GM19468 (cell line): ENCODE measurements around the gene ZBTB1.
A peak's percentile ranks its signal among the peaks of the same experiment; 100 is the strongest.
"Not testable (repeated sequence)": the region's sequence is repeated elsewhere in the genome, so short reads cannot be mapped to it uniquely, and the experiment has no call there.

Experiments
- ATAC-seq: cut with Tn5 transposase; IDR thresholded peaks from one replicate; pipeline ENCODE4 v1.9.1; 2021; ENCODE audit warnings: mild to moderate bottlenecking, moderate library complexity, moderate number of reproducible peaks; ENCODE audit not compliant: unreplicated experiment; ENCODE audit errors: extremely low read depth

Gene ZBTB1

GRCh38 chr14:64495252-64495651, 9.3 kb upstream of the ZBTB1 start:
- ATAC-seq: no peak

GRCh38 chr14:64496764-64497163, 7.8 kb upstream of the ZBTB1 start:
- ATAC-seq: no peak

- no peak for ATAC-seq
Measured at GRCh38 chr14:64500088-64500487, 4.5 kb upstream of the ZBTB1 start.

- no peak for ATAC-seq
Measured at GRCh38 chr14:64501411-64502171, 3.0 kb upstream of the ZBTB1 start.

- ATAC-seq: no peak
Measured at GRCh38 chr14:64502456-64502855, 2.1 kb upstream of the ZBTB1 start.

- ATAC-seq: no peak
Measured at GRCh38 chr14:64502887-64503433, 1.6 kb upstream of the ZBTB1 start.

GRCh38 chr14:64503434-64504309, 898 bp upstream of the ZBTB1 start, which contains the start of gene ZBTB25:
ZBTB25 (minus strand) TSS chr14:64503838; CDS start chr14:64490533, 13,305 bp downstream.
- ATAC-seq: peak; percentile 56

- no peak for ATAC-seq
Measured at GRCh38 chr14:64504897-64505794, 576 bp downstream of the ZBTB1 start.

- ATAC-seq: no peak
Measured at GRCh38 chr14:64506721-64507120, 2.2 kb downstream of the ZBTB1 start.

- ATAC-seq: no peak
Measured at GRCh38 chr14:64507376-64508156, 3.0 kb downstream of the ZBTB1 start.

GRCh38 chr14:64508215-64508776, 3.7 kb downstream of the ZBTB1 start:
- ATAC-seq: no peak

- ATAC-seq: no peak
Measured at GRCh38 chr14:64509036-64509435, 4.5 kb downstream of the ZBTB1 start.

GRCh38 chr14:64510825-64511671, 6.5 kb downstream of the ZBTB1 start:
- ATAC-seq: no peak

- ATAC-seq: no peak
Measured at GRCh38 chr14:64513271-64513670, 8.7 kb downstream of the ZBTB1 start.

- ATAC-seq: no peak
Measured at GRCh38 chr14:64515053-64515452, 10.5 kb downstream of the ZBTB1 start.

GRCh38 chr14:64516969-64517368, 12.4 kb downstream of the ZBTB1 start:
- ATAC-seq: no peak

- not testable (repeated sequence) for ATAC-seq
Measured at GRCh38 chr14:64517667-64518066, 13.1 kb downstream of the ZBTB1 start.

GRCh38 chr14:64518229-64518628, 13.7 kb downstream of the ZBTB1 start:
- ATAC-seq: no peak
